A673 (cell line): ENCODE data around the gene DNAJB6.

Source experiments
- CTCF ChIP-seq: fragments of 300-800, 200-600 bp; sonication (generic); conservative IDR thresholded peaks from 2 replicates; pipeline ENCODE4 v1.5.1; 2017; ENCODE audit warnings: low read depth, mild to moderate bottlenecking, antibody characterized with exemption, low read length, moderate library complexity, mixed read lengths
- EZH2 ChIP-seq: fragments of 200-600 bp; sonication (generic); IDR thresholded peaks from 2 replicates; pipeline ENCODE4 v1.6.1; 2017; ENCODE audit warnings: borderline replicate concordance, low read depth, mild to moderate bottlenecking, mixed read lengths, antibody characterized with exemption, low read length; ENCODE audit not compliant: poor library complexity, severe bottlenecking

GRCh38 chr7:157464111-157464970, 127.5 kb downstream of the DNAJB6 start:
- no peak for TF ChIP-seq CTCF
- TF ChIP-seq EZH2: no peak
